Activated T-cell treated with anti-CD3 and anti-CD28 coated beads for 24 hours (primary cell): Measurements from ENCODE around the gene TPO.
A peak's percentile ranks its signal among the peaks of the same experiment; 100 is the strongest.

Source experiments
- DNase-seq: peaks from one replicate; pipeline ENCODE4 v3.0.0-alpha.2; 2020; ENCODE audit warnings: low read depth

Gene TPO

DNA sequence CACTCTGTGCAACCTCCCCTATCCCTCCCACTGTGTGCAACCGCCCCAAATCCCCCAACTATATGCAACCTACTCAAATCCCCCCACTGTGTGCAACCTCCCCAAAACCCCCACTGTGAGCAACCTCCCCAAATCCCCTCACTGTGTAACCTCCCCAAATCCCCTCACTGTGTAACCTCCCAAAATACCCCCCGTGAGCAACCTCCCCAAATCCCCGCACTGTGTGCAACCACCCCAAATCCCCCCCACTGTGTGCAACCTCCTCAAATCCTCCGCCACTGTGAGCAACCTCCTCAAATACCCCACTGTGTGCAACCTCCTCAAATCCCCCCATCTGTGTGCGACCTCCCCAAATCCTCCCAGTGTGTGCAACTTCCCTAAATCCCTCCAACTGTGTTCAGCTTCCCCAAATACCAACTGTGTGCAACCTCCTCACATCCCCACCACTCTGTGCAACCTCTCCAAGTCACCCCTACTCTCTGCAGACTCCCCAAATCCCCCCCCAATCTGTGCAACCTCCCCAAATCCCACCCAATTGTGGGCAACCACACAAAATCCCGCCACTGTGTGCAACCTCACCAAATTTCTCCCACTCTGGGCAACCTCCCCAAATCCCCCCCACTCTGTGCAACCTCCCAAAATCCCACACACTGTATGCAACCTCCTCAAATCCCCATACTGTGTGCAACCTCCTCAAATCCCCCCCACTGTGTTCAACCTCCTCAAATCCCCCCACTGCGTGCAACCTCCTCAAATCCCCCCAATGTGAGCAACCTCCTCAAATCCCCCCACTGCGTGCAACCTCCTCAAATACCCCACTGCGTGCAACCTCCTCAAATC, 114.1 kb downstream of the TPO start:
- DNase-seq, result no peak

DNA sequence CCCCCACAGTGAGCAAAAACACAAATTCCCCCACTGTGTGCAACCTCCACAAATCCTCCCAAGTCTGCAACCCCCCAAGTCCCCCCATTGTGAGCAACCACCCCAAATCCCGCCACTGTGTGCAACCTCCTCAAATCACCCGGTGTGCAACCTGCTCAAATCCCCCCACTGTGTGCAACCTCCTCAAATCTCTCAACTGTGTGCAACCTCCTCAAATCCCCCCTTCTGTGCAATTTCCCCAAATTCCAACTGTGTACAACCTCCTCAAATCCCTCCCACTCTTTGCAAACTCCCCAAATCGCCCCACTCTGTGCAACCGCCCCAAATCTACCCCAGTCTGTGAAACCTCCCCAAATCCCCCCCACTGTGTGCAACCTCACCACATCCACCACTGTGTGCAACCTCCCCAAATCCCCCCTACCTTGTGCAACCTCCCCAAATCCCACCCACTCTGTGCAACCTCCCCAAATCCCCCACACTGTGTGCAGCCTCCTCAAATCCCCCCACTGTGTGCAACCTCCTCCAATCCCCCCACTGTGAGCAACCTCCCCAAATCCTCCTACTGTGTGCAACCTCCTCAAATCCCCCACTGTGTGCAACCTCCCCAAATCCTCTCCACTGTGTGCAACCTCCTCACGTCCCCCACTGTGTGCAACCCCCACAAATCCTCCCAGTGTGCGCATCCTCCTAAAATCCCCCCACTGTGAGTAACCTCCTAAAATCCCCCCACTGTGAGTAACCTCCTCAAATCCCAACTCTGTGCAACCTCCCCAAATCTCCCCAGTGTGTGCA, 115.2 kb downstream of the TPO start:
- no peak for DNase-seq

DNA sequence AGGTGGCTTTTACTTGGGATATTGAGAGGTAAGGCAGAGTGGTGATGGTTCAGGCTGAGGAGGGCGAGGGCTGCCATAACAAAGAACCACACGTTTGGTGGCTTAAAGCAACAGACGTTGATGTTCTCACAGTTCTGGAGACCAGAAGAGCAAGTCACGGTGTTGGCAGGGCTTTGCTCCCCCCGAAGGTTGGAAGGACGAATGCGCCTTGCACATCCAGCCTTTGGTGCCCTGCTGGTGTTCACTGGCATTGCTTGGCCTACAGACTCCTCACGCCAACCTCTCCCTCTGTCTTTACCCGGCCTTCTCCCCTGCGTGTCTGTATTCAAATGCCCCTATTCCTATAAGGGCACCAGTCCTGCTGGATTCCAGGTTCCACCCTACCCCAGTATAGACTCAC, 125.4 kb downstream of the TPO start:
- no peak for DNase-seq

DNA sequence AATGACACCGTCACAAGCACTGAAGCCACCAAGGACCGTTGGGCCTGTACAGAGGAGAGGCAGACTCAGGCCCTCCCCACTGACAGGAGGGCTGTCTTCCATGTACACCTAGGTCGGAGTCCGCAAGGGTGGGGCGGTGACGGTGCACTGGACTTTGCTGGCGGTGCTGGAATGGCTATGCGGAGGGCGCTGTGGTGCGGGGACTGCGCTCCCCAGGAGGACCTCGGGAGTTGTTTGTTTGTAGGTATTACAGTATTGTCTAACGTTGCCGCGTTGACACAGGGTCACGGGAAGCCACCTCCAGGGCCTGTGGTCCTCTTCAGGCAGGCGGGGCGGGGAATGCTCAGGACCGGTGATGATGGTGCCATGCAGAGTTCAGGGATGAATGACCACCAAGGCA, 126.2 kb downstream of the TPO start:
- no peak for DNase-seq

DNA sequence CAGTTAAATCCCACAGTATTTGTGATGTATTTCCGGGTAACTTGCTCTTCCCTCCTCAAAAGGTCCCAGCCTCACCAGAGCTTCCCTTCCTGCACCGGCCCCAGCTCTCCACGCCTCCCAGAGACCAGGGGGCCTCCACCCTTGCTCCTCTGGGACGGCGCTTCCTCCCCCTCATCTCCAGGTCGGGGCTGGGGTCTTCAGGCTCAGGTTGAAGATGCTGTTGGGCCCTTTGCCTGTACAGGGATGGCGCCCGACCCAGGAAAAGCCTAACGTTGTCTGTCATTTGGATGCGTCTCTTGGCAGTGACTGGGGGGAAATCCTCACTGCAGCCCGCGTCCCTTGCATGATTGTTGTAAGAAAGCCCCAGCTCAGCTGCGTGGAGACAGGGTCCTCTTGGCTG, 126.7 kb downstream of the TPO start:
- no peak for DNase-seq

DNA sequence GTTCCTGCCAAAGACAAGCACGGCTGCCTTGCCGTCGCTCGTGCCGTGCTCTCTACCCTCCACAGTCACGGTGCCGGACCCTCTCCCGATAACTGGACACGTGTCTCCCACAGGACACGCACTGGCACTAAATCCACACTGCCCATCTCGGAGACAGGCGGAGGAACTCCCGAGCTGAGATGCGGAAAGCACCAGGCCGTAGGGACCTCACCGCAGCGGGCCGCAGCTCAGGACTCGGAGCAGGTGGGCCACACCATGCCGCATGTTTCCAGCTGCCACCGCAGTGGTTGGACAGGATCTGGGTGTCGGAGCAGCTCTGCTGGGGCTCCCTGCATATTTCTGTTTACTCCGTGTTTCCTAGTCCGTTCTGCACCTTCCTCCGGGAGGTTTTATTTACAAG, 127.2 kb downstream of the TPO start:
- no peak for DNase-seq

DNA sequence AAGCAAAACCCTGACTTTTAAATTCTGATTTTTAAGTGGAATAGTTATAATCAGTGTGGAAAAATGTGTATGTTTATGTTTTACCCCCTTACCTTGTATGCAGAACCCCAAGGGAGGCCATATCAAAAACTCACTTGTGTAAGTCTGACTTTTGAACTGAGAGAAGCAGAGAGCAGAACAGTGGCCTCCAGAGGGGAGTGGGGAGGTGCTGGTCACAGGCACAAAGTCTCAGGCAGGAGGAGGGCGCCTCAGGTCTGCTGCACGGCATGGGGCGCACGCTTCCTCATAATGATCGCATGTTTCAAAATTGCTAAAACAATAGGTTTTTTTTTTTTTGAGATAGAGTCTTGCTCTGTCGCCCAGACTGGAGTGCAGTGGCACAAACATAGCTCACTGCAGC, 127.8 kb downstream of the TPO start:
- DNase-seq, result no peak

DNA sequence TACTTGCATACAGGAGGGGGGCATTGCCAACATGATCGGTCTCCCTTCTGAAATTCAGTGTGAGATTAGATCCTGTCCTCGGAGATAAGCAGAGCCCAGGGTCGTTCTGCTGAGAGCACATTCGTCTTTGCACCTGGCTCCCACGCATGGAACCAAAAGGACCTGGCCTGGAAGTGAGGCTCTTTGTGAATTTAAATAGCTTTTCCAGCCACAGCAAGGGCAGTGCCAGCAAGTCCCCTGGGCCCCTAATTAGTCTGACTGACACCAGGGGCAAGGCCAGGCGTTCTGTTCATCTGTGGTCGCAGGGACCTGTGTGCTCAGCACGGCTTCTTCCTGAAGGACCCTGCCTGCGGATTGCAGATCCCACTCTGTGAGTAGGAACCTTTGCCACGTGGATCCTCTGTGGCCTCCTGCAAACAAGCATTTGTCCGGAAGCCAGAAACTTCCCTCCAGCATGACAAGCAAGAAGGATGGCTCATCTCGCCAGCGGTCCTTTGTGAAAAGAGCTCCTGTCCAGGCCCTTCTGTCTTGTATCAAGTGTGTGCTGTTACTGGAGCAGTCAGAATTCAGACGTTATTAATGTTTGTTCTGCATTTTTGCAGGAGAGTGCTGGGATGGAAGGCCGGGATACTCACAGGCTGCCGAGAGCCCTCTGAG, 128.7 kb downstream of the TPO start:
- DNase-seq, result no peak

DNA sequence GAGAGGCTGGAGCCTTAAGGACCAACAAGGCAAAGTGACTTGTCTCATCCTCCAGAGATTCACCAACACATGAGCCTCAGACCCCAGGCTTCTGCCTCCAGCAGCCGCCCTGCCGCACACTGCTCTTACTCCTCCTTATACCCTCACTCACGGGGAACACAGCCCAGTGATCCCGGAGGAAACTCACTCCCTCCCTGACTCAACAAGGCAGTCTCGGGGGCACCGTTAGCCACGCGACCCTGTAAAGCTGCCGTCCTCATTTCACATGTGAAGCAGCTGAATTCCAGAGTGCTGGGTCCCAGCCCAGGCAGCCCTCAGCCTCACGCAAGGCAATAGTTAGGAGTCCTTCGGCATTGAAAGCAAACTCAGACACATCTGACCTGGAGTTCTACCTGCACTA, 129.7 kb downstream of the TPO start:
- DNase-seq, result no peak

DNA sequence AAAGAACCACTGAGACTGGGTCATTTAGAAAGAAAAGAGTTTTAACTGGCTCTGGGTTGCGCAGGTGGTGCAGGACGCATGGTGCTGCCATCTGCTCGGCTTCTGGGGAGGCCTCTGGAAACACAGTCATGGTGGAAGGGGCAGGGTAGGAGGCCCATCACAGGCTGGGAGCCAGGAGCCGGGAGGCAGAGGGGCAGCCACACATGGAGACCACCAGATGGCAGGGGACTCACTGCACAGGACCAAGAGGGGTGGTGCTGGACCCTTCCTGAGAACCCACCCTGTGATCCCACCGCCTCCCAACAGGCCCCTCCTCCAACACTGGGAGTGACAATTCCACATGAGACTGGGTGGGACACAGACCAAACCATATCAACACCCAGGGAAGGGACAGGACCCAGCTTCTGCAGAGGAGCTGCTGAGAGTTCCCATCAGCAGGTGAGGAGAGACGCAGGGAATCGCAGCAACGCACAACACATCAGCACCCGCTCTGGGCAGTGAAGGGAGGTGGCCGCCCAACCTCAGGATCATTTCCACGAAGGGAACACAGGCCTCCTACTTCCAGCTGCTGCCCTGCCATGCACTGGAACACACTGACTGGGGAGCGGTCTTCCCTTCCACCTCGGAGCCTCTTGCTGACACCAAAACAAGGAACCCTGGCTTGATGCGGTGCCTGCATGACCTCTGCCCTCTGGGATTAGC, 130.7 kb downstream of the TPO start:
- no peak for DNase-seq

DNA sequence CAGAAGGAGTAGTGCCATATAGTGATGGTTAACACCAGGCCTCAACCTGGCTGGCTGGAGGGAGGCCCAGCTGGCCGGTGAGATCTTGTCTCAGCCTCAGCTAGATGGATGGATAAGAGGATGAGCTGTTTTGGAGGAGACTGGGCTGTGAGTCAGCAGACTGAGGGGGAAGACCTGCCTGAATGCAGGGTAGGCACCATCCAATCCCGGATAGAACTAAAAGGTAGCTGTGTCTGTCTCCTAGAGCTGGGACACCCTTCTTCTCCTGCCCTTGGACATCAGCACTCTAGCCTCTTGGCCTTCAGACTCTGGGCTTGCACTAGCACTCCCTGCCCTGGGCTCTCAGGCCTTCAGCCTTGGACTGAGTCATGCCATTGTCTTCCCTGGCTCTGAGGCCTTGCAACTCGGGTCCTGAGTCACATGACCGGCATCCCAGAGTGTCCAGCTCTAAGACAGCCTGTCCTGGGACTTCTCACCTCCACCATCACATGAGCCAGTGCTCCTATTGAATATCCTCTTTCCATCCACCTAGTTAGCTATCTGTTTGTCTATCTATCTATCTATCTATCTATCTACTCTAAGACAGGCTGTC, 131.3 kb downstream of the TPO start:
- no peak for DNase-seq

DNA sequence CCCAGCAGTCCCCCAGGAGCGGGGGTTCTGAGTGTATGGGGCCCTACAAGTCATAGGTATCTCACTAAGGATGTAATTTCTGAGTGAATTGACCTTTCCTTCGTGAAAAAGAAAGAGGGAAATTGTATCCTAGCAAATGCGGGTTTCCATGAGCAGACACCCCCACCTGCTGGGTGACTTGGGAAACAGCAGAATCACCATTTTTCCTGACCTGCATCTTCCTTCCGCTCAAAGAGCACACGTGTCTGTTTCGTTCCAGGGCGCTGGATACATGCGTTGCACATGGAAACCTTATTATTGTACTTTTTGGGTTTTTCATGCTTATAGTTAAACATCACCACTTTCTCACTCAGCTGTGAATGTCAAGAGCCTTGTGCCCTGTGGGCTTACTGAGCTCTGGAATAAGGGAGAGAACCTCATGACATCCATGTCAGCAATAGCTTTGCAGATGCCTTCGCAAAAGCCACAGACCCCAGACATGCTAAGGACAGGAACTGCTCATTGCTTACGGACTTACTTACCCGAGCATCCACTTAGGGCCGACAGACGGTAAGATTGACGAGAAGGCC, 132.8 kb downstream of the TPO start:
- DNase-seq, result peak; percentile 19

DNA sequence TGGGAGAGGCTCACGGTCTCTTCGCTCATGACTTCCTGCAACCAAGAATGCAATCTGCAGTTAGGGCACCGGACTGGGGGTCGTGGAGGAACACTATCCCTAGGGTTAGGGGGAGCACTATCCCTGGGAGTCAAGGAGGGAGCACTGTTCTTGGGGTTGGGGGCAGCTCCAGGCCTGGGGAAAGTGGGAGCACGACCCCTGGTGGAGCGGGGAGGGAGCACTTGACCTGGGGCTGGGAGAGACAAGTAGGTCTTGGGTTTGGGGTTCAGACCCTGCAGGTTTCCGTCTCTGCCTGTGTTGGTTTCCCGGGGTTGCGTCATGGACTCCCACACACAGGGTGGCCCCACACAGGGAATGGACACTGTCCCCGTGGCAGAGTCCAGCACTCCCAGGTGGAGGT, 133.6 kb downstream of the TPO start:
- DNase-seq, result no peak

DNA sequence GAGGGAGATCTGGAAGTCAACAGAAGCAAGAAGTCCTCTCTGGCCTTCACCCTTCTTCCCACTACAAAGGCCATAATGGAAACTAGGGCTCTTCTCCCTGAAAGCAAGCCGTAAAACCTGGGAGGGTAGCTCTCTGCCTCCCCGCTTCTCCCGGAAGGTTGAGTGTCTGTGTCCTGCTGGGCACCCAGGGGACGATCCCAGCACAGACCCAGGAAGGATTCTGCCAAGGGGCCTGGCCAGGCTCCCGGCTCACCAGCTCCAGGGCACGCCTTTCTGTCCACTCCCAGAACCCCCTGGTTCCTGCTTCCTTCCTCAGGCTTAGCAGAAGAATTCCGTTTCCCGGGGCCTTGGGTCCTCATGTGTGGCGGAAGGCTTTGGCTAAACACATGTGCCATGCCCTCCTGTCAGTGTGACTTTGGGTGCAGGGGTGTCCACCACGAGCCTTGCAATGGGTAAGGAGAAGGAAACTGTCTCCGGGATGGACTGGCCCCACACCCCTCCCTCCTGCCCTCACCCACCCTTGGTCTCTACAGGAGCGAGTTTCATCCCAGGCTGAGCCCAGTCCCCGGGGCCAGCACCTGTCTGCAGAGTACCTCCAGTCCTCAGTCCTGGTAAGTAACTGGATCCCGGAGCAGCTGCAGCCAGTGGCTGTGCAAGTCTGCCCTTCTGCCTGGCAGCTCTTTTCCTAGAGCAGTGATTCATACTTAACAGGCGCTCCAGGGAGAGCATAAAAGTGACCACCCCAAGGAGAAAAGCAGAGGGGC, 135.8 kb downstream of the TPO start:
- no peak for DNase-seq

DNA sequence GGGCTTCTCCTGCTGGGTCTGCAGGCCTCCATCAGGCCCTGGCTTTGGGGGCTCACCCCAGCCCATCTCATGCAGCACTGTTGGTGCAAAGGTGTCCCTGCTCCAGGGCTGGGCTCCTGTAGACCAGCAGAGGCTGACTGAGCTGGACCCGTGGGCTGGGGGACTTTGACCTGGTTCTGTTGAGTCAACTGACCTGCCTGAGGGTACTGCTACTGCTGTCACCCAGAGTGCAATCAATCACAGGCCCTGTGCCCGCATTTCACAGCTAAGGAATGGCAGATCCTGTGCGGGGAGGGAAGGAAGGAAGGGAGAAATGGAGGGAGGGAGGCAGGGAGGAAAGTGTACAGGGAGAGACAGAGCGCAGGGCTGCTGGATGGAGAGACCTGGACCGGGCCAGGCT, 136.8 kb downstream of the TPO start:
- DNase-seq, result no peak

DNA sequence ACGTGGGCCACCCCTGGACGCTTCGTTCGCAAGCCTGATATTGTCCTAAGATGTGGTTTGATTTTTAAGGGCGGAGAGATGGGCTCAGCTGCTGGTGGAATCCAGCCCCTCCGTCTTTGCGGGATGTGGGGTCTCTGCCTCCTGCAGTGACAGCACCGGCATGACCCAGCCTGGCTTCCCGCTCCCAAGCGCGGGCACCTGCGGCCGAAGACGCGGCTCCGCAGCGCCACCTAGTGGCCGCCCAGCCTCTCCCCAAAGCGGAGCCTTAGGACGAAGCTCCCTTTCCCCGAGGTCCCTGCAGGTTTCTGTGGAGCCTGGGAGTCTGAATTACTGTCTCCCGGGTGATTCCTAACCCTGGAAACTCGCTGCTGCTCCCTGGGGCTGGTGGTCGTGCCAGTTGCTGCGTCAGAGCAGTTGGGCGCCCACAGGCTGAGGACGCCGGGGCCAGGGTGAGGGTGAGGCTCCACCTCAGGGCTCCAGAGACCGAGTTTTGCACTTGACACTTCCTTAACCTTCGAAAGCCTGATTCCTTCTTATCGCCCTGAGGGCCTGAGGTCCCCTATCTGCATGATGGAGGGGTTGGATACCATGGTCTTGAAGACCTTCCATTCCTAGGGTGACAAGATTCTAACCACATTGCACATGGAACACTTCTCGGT, 137.5 kb downstream of the TPO start:
- DNase-seq, result peak; percentile 51

DNA sequence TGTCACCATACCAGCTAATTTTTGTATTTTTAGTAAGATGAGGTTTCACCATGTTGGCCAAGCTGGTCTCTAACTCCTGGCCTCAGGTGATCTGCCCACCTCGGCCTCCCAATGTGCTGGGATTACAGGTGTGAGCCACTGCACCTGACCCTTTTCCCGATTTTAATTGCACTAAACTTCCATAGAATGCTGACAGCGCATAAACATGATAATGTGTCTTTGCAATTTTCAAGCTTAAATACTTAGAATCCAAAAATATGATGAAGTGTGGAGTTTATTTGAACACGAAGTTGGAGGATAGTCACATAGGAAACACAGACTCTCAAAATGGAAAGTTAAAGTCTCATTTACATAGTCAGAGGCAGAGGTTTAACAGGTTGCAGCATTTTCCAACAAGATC, 138.6 kb downstream of the TPO start:
- DNase-seq, result no peak

DNA sequence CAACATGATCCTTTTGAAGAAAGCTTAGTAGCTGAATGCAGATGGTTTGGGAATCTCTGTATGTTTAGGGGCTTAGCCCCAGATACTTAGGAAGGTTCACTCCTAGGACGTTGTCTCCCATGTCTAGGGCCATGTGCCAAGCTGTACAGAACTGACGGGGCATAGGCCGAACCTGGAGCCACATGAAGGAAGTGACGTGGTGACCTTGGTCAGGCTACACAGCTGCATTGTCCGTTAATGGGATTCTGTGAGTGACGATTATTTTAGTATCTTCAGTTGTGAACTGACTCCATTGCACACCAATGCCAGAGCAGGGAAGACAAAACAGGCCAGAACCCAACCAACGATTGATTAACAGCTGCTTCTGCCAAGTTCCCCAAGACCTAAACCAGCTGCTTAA, 139.3 kb downstream of the TPO start:
- no peak for DNase-seq

DNA sequence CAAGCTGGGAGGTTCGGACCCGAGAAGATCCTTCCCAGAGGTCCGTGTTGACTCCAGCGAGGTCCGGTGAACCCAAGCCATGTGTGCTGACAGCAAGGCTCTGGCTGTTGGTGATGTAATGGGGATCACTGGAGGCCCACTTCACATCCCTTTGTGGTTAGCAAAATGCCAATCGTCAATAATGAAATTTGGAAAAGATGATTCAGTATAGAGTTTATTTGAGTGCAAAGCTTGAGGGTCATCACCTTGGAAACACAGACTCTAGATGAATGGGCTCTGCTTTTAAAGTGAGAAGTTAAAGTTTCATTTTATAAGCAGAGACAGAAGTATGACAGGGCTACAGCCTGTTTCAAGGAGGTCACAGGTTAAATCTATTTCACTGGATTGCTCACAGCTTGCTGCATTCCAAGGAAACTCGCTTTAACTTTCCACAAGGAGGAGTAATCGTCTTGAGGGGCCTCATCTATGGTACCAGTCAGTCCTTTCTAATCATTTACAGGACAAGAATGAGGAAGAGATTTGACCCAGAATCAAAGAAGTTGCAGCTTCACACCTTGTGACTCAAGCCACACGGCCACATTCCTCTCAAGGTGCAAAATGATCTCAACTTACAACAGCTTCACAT, 140.5 kb downstream of the TPO start:
- DNase-seq, result no peak

DNA sequence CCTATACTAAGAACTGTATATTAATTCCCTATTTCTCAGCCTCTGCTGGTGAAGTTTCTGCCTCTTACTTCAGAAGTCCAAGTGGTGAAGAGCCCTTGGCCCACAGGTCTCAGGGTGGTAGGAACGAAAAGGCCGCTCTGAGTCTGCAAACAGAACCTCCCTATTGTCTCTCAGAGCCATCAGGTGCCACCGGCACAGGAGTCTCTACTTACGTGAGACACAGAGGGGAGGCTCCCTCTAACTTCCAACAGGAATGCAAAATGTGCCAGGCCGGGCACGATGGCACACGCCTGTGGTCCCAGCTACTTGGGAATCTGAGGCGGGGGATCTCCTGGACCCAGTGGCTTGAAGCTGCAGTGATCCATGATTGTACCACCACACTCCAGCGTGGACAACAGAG, 143.0 kb downstream of the TPO start:
- DNase-seq, result no peak
